Measurements from ENCODE around the gene GOT2.

GRCh38 chr16:58716468-58716867 is 17.6 kb downstream of the GOT2 start:
- TF ChIP-seq, protein P1, sequence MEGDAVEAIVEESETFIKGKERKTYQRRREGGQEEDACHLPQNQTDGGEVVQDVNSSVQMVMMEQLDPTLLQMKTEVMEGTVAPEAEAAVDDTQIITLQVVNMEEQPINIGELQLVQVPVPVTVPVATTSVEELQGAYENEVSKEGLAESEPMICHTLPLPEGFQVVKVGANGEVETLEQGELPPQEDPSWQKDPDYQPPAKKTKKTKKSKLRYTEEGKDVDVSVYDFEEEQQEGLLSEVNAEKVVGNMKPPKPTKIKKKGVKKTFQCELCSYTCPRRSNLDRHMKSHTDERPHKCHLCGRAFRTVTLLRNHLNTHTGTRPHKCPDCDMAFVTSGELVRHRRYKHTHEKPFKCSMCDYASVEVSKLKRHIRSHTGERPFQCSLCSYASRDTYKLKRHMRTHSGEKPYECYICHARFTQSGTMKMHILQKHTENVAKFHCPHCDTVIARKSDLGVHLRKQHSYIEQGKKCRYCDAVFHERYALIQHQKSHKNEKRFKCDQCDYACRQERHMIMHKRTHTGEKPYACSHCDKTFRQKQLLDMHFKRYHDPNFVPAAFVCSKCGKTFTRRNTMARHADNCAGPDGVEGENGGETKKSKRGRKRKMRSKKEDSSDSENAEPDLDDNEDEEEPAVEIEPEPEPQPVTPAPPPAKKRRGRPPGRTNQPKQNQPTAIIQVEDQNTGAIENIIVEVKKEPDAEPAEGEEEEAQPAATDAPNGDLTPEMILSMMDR (IDR thresholded peaks at IDR 0.05; ENCODE audit: insufficient read depth, low read depth, low read length): no peak
- TF ChIP-seq EZH2 (IDR thresholded peaks at IDR 0.05; ENCODE audit: insufficient read depth, low read length): no peak
